HG02610 (cell line): ENCODE data around the gene EPB42.
"Not testable (repeated sequence)": the region's sequence is repeated elsewhere in the genome, so short reads cannot be mapped to it uniquely, and the experiment has no call there.

ENCODE experiments used
- ATAC-seq: cut with Tn5 transposase; IDR thresholded peaks from one replicate; pipeline ENCODE4 v1.9.1; 2021; ENCODE audit warnings: mild to moderate bottlenecking, moderate library complexity; ENCODE audit not compliant: unreplicated experiment

Gene EPB42

DNA sequence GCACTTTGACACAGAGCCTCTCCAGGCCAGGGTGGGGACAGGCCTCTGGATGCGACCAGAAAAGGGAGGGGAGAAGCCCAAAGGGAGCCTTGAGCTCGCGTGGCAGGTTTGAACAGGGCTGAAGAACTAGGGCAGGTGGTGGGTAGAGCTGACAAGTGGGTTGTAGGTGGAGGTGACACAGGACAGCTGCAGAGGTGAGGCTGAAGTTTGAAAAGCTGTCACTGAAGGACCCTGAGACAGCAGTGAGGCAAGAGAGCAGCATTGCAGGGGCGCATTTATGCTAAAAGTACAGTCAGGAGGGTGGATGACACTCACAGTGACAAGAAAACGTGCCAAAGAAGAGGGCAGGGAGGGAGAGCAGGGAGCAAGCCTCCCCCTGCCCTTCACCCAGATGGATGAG lies 21.8 kb upstream of the EPB42 start:
- ATAC-seq, result no peak

DNA sequence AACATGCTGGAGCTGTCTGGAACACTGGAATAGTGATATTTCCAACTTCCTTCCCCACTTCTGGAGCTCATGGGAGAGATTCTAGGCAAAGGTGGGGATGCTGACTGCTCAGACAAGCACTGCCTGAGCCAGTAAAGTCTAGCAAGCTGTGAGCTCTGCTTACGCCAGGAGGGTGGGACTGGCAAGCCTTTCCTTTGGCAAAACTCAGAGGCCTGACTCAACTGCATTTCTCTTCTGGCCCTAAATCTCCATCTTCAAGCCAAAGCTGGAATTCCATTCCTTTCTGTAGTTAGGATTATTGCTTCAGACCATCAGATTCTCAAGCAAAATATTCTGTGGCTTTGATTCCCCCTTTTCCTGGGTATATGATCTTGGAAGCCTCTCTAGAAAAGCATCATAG lies 20.3 kb upstream of the EPB42 start:
- ATAC-seq, result no peak

DNA sequence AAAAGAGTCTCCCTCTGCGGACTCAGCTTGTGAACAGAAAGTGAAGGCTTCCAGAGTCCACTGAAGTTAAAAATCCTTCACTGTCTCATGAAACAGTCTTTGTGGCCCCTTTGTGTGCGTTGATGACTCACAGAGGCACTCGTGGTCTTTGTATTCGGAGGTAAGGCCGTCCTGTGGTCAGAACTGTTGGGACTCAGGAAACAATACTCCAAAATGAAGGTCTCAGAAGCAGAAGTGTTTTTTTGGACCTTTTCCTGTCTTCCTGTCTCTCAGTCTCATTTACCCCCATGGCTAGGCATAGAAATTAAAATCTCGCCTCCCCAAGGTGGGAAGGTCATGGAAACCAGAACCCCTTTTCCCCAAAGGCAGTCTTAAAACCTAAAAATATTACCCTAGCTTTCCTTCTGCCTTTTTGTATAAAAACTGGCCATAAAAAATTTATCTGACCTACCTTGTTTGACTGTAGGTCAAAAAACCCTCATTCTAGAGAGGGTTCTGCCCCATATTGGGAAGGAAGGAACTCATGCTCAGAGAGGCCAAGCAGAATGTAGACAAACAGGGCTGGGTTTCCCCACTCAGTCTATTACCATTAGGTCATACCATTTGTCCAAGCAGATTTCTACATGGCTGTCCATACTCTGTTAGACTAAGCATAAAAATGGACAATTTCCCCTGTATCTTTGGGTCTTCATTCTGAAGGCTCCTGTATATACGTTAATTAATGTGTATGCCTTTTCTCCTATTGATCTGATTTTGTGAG lies 19.1 kb upstream of the EPB42 start:
- ATAC-seq, result no peak

GRCh38 chr15:43238671-43239131 lies 17.9 kb upstream of the EPB42 start:
- ATAC-seq, result no peak

DNA sequence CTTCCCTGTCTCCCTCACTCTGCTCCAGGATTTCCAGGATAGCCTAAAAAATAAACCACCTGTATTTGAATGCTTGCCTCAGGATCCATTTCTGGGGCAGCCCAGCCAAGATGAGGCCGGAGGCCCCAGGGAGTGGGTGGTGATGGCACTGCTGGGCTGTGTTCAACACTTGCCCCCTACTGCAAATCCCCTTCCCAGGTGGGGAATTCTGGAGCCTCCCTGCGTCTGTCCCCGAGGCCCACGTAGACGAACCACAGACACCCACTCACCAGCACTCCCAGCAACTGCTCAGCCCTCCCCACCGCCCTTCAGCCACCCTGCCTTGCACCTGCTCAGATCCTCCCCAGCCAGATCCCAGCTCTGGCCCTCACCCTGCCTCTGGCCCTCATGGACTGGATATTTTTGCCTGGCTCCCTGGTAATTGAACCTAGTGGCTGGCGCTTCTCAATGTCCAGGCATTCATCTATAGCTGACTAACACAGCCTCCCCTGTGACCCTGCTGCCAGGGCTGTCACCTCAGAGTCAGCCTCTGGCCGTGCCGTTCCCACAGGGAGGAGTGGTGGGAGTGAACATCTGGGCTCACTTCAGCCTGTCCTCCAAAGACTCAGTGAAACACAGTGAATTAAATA lies 17.1 kb upstream of the EPB42 start:
- no peak for ATAC-seq

- no peak for ATAC-seq
Observed at GRCh38 chr15:43235536-43235935, 14.7 kb upstream of the EPB42 start.

DNA sequence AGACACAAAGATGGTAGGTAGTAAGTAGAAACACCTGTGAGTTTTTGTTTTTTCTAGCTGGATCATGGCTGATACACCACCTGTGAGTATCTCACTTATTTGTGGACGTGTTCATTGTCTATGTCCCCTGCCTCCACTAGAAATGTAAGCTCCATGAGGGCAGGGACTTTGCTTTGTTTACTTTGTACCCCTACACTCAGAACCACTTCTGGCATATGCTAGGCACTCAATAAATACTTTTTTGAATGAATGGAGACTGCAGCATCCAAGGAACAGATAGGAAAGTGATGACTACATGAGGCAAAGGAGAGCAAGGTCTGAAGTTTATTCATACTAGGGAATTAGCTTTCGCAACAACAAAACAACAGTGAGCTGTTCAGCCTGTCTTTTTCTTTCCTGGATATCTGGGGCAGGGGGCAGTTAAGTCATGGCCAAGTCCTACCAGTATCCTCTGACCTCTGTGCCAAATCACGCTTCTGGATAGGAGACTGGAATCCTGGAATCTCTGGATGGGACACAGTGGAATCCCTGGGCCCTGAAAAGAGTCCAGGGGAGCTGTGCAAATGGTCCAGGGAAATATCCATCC lies 11.6 kb upstream of the EPB42 start:
- ATAC-seq, result no peak

DNA sequence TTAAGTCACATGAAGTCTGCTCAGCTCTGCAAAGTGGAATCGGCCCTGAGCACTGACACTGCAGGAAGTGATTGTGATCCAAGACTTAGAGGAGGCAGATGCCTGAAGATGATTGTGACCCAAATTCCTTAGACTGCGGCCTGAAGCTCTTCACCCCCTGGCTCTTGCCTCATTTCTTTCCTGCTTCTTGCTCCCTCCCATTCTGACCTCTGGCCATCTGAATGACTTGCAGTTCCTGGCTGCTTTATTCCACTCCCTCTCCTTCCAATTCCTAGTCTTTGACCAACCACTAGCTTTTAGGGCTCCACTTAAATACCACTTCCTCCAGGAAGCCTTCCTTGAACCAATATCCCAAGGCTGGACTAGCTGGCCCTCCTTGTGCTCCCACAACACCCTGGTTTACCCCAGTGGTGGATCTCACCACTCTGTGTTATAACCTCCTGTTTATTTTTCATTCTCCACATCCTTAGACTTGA lies 9.9 kb upstream of the EPB42 start:
- ATAC-seq, result no peak

DNA sequence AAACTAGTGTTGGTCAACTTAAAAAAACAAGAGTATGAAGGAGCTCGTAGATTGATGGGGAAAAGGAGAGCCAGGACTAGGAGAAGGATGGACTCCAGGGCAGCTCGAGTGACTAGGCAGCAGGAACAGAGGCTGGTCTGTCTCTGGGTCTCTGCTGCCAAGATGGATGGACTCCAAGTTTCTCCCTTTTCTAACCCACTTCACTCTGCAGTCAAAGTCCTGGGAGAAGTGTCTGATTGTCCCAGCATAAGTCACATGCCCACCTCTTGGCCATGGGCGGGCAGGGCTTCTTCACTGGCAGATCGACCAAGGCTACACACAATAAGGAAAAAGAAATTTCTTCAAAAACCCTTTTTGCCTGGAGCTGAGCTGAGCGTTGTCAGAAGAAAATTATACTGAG lies 9.2 kb upstream of the EPB42 start:
- no peak for ATAC-seq

GRCh38 chr15:43226436-43227305 lies 5.9 kb upstream of the EPB42 start:
- ATAC-seq, result no peak

GRCh38 chr15:43225950-43226255 lies 5.1 kb upstream of the EPB42 start:
- ATAC-seq, result not testable (repeated sequence)

- peak; percentile 45 for ATAC-seq
Observed at GRCh38 chr15:43225201-43225949, 4.6 kb upstream of the EPB42 start.

DNA sequence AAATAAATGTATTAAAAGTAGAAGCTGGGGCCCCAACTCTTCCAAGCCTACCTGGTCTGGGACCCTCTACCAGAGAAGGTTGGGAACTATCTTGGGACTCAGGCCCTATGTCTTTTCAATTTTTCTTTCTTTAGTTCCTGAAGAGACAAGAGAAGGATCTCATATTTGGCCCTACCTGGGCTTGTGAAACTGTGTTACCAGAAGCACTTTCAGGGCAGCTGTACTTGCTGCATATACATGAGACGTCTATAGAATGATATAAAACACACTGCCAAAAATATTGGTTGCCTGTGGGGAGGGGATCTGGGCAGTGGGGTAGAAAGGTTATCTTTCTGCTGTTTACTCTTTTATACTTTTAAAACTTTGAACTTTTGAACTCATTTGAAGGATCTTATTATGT lies 604 bp upstream of the EPB42 start:
- ATAC-seq, result no peak

DNA sequence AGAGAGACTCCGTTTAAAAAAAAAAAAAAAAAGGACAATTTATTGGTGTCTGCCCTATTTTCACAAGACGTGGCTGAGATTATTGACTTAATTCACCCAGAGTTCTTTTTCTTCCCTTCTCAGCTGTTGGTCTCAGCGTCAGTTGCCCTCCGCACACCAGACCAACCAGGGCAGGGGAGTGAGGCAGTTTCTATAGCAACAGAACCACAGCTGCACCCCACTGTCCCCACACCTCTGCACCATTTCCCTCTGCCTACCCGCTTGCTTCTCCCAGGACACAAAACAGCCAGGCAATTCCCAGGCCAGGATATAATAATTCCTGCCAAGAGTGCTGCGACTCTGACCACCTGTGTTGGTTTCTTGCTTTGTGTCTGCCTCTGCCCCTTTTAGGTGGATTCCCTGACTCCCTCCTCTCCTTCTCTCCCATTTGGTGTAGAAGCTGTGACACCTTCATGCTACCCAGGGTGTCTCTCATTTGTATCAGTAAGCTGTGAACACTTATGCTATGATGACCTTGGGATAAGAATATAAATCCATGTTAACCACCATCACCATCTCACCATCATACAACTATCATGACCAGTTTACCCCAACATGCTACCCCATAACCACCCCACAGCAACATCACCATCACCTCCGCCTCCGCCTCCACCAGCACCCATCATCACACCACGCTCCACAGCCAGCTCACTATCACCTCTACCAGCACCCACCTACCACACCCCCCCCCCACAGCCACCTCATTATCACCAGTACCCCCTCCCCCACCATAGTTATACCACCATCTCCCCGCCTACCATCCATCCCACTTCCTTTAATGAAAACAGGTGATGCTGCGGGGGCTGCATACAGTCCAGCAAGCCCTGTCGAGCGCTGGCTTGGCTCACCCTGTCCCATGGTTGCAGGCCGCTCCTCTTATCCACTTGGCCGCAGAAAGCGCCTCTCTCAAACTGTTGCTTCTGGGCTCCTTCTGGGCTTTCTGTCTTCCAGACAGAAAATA lies 589 bp downstream of the EPB42 start:
- no peak for ATAC-seq

DNA sequence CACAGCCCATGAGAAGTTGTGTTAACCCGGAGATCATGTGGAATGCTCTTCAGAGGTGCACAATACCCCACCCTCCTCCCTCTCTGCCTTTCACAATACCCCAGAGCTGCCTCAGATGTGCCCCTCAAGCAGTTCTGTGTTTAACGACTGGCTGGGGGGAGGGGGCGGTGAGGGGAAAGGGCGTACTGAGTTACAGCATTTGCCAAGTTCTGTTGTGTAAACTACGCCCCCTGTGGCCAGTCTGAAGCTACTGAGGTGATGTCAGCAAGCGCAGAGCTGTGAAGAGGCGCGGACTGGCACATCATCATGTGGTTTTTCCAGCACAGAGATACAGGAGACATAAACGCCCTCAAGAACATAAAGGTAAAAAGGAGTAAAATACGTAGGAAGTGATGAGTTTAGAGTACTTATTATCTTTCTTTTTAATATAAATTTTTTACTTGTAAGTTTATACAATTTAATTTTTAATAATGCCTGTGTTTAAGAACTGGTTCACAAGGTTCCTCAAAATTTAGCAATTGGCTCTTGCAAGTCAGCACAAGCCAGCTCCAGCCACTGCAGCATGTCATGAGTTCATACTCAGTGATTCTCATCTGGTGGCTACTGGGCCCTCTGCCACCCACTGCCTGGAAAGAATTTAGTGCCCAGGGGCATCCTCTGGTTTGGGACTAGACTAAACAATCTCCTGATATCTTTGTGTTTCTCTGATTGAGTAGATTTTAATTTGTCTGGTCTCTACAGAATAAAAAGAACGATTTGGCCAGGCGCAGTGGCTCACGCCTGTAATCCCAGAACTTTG lies 1.7 kb downstream of the EPB42 start:
- ATAC-seq, result no peak

DNA sequence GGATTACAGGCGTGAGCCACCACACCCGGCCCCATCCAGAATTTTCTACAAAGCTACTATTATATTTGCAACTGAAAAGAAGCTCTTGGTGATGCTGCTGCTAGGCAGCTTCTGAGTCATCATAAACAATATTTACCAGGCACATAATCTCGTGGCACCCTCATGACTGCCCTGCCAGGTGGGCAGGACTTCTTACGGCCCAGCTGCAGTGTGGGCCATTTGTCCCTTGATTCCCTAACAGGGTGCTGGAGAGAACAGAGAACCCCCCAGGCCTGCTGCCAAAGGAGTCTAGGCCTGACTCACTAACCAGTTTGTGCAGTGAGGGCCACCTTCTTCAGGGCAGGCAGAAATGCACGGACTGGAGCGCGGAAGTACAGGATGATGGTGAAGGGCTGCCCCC lies 4.9 kb downstream of the EPB42 start:
- no peak for ATAC-seq

- no peak for ATAC-seq
Observed at GRCh38 chr15:43214592-43215295, 6.1 kb downstream of the EPB42 start.

DNA sequence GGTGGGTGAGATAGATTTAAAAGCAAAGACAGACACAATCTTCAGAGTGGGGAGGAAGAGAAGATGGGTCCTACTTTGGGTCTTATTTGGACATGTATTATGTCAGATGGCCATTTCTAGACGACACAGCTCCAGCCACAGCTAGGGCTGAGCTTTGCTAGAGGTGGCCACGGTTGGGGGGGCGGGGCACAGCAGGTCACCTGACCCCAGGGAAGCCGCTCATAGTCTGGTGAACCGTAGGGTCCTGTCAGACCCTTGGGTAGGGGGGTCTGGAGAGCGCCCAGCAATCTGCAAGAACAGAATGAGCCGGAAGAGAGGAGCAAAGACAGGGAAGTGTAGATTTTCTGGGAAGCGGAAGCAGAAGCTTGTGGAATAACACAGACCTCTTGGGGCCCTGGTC lies 6.6 kb downstream of the EPB42 start:
- no peak for ATAC-seq
